OCI-LY1 (cell line): ENCODE results near the gene OLR1.

Experiments
- CTCF ChIP-seq: fragments of 200-600 bp; sonication (generic), shearing (Covaris generic); IDR thresholded peaks from 2 replicates; pipeline ENCODE4 v1.5.1; 2017; ENCODE audit warnings: mild to moderate bottlenecking, antibody characterized with exemption, low read length, moderate library complexity, mixed read lengths
- EZH2 ChIP-seq: fragments of 200-600 bp; sonication (generic), shearing (Covaris generic); IDR thresholded peaks from 2 replicates; pipeline ENCODE4 v1.8.0; 2017; ENCODE audit warnings: borderline replicate concordance, mixed run types, mild to moderate bottlenecking, antibody characterized with exemption, low read length, moderate library complexity, mixed read lengths

- TF ChIP-seq CTCF (no peak), EZH2 (no peak)
Measured at GRCh38 chr12:10147714-10148403, 24.1 kb downstream of the OLR1 start.
